ENCODE data around the gene TGFB2.

TGFB2 gene

DNA sequence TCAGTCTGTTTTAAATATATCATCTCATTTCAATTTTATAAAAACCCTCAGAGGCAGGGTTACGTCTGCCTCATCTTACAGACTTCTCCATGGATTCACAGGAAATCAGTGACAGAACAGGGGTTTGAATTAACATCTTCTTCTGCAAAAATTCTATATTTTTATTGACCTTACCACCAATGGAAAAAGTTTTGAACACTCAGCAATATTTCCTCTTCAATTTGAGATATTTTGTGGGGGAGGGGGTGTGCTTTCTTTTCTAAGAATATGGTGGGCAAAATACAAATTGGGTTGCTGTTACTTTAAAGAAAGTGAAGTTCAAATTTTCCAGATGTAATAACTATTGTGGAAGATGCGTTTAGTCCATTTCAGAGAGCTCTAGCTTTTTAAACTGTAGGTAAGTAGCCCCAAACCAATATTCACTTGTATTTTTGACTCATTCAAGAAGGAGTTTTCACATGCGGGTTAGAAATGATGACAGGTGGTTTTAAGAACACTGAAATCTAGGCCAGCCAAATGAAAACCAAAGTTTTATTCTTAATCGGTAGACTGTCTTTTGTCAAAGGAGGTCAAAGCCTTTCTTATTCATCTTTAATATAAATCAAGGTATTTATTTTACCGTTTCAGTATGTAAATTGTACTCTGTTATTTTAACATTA is 17.4 kb downstream of the TGFB2 start:
- no peaks in the 10 kb centered on the region for H3K9me3 ChIP-seq (ENCODE audit: severe bottlenecking)
- no peak for TF ChIP-seq CTCF (IDR thresholded peaks at IDR 0.05; ENCODE audit: poor library complexity, severe bottlenecking)
- no peak for DNase-seq (ENCODE audit: low spot score)

DNA sequence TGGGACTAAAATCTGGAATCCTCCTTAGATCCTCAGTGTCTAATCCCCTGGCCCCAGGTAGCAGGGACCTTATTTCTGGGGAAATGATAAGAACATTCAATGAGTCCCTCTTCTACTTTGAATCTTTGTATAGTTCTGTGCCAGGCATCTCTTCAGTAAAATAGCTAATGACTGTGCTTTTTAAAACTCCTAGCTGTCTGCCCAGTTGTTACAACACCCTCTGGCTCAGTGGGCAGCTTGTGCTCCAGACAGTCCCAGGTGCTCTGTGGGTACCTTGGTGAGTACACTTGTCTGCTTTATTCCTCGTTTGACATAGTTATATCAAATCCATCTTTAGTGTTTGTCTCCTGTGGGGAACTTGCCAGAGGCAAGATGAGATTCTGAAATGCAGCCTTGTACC is 18.0 kb downstream of the TGFB2 start:
- H3K4me3 ChIP-seq (ENCODE audit: severe bottlenecking): no peak overlapping the region
- no peak overlapping the region for H3K27ac ChIP-seq (ENCODE audit: poor library complexity, severe bottlenecking)
- H3K36me3 ChIP-seq (ENCODE audit: low read depth): no peaks in the 10 kb centered on the region
- no peak for TF ChIP-seq CTCF (IDR thresholded peaks at IDR 0.05; ENCODE audit: poor library complexity, severe bottlenecking)
- DNase-seq (ENCODE audit: low spot score): no peak
- ATAC-seq (ENCODE audit: low read depth): no peak
- H3K9me3 ChIP-seq (ENCODE audit: severe bottlenecking): no peaks in the 10 kb centered on the region
- no peaks in the 10 kb centered on the region for H3K4me1 ChIP-seq (ENCODE audit: insufficient read depth, poor library complexity, severe bottlenecking)
- H3K27me3 ChIP-seq (ENCODE audit: insufficient read depth, poor library complexity, severe bottlenecking): no peaks in the 10 kb centered on the region

More for the DNA sequence above, 17.4 kb downstream of the TGFB2 start:
- Histone ChIP-seq H3K27me3 (ENCODE audit: insufficient read depth, poor library complexity, severe bottlenecking) (no peaks in the 10 kb centered on the region), H3K27ac (ENCODE audit: poor library complexity, severe bottlenecking) (no peak overlapping the region), H3K4me1 (ENCODE audit: insufficient read depth, poor library complexity, severe bottlenecking) (no peaks in the 10 kb centered on the region), H3K36me3 (ENCODE audit: low read depth) (no peaks in the 10 kb centered on the region), H3K4me3 (ENCODE audit: severe bottlenecking) (no peak overlapping the region)
- no peak for ATAC-seq (ENCODE audit: low read depth)

DNA sequence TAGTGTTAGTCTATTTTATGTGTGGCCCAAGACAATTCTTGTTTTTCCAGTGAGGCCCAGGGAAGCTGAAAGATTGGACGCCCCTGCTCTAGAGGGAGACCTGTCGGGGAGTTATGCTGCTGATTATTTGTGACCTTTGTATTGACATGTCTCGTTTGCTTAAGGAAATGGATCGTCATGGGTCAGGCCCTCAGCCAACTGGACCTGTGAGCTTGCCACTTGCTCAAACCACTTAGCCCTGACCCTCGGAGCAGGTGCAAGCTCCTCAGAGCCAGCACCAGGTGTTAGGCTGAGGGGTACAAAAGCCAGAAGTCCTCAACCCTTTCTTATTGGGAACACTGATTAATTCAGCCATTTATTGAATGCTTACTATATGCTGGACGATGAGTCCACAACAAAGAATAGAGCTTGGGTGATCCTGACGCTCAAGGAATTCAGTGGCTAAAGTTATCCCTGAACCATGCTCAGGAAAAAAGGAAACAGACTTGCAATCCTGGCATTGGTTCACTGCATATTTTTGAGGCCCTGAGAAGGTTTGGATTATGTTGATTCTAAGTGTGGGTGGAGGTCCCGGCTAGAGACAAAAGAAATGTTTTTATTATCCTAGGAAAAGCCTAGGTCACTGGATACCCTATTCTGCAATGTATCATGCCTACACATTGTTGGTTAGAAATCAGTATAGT is 19.0 kb downstream of the TGFB2 start:
- H3K27ac ChIP-seq (ENCODE audit: poor library complexity, severe bottlenecking): no peak overlapping the region
- H3K36me3 ChIP-seq (ENCODE audit: low read depth): no peaks in the 10 kb centered on the region
- no peaks in the 10 kb centered on the region for H3K27me3 ChIP-seq (ENCODE audit: insufficient read depth, poor library complexity, severe bottlenecking)
- ATAC-seq (ENCODE audit: low read depth): no peak
- no peaks in the 10 kb centered on the region for H3K9me3 ChIP-seq (ENCODE audit: severe bottlenecking)
- no peaks in the 10 kb centered on the region for H3K4me1 ChIP-seq (ENCODE audit: insufficient read depth, poor library complexity, severe bottlenecking)
- DNase-seq (ENCODE audit: low spot score): no peak
- TF ChIP-seq CTCF (IDR thresholded peaks at IDR 0.05; ENCODE audit: poor library complexity, severe bottlenecking): no peak
- H3K4me3 ChIP-seq (ENCODE audit: severe bottlenecking): no peak overlapping the region

DNA sequence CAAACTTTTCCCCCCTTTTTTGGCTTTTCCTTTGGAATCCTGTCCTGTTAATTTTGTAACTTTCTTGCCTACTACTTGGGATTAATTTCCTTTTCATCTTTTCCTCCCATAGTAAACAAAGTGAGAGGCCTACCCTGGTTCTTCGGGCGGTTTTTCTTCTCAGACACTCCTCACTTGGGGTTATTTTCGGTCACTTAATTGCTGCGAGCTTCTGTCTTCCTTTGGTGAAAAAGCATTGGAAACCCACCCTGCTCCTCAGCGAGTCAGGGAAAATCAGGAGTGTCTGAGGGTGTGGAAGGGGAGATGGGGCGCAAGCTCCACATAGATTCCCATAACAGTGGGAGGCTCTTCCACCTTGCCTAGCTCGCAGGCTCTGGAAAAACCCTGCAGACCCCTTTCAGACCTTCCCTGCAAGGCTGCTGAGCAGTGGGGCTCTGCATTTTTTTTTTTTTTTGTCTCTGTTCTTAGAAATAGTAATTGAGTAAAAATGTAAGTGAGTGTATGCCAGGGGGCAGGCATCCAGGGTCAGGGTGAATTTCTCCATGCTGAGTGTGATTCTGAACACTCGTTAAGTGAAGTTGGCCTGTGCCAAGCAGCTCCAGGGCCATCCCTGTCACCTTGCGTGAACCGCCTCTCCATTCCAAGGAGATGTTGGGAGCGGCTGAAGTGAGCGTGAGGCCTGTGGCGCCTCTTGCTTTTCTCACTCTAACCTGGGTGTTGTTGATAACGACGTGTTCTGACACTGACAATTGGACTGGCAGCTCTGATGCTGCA is 20.3 kb downstream of the TGFB2 start:
- ATAC-seq (ENCODE audit: low read depth) (no peak), DNase-seq (ENCODE audit: low spot score) (no peak)
- no peaks in the 10 kb centered on the region for H3K9me3 ChIP-seq (ENCODE audit: severe bottlenecking)
- no peaks in the 10 kb centered on the region for H3K36me3 ChIP-seq (ENCODE audit: low read depth)
- H3K4me3 ChIP-seq (ENCODE audit: severe bottlenecking): no peak overlapping the region
- H3K27me3 ChIP-seq (ENCODE audit: insufficient read depth, poor library complexity, severe bottlenecking): no peaks in the 10 kb centered on the region
- no peak for TF ChIP-seq CTCF (IDR thresholded peaks at IDR 0.05; ENCODE audit: poor library complexity, severe bottlenecking)
- H3K4me1 ChIP-seq (ENCODE audit: insufficient read depth, poor library complexity, severe bottlenecking): peaks cover 6% of the 10 kb centered on the region
- H3K27ac ChIP-seq (ENCODE audit: poor library complexity, severe bottlenecking): no peak overlapping the region
